Gastrocnemius medialis (tissue), 4 donors: Measurements from ENCODE around the gene EPSTI1. TPM values are rescaled to one million over a fixed set of nuclear protein-coding genes. Genes with fewer than 3 reads are reported as not detected.

Experiments used
- ATAC-seq, 2 donors: fragments of 150-250 bp; one replicate each; pipeline ENCODE4 v1.9.1; 2016
- DNase-seq, 2 donors: peaks; one replicate each; pipeline ENCODE4 v3.0.0-alpha.2; 2019
- H3K27ac ChIP-seq, 4 donors: fragments of 200-600 bp; sonication (generic); 1 replicate in 1 of 4; 2 replicates in 3 of 4; pipeline ENCODE4 v1.5.1; 2016 to 2018; ENCODE audit warnings: mild to moderate bottlenecking in 2 of 4, moderate library complexity in 1 of 4
- H3K27me3 ChIP-seq, 3 donors: fragments of 200-600 bp; sonication (generic) in 2 of 3; 1 replicate in 1 of 3; 2 replicates in 2 of 3; pipeline versions ENCODE4 v1.5.1 to v1.6.0; 2016 to 2019; ENCODE audit warnings: mild to moderate bottlenecking in 1 of 3, moderate library complexity in 1 of 3
- H3K36me3 ChIP-seq, 2 donors: fragments of 200-600 bp; sonication (generic) in 1 of 2; one replicate each; pipeline ENCODE4 v1.5.1; 2017 to 2018
- H3K4me1 ChIP-seq, 2 donors: fragments of 200-600 bp; sonication (generic) in 1 of 2; one replicate each; pipeline ENCODE4 v1.5.1; 2016 to 2017; ENCODE audit warnings: mild to moderate bottlenecking in 2 of 2
- H3K4me3 ChIP-seq, 4 donors: fragments of 200-600 bp; sonication (generic) in 3 of 4; 1 replicate in 1 of 4; 2 replicates in 3 of 4; pipeline ENCODE4 v1.5.1; 2016 to 2019; ENCODE audit warnings: mild to moderate bottlenecking in 2 of 4
- H3K9me3 ChIP-seq, 3 donors: fragments of 200-600 bp; sonication (generic) in 2 of 3; 1 replicate in 1 of 3; 2 replicates in 2 of 3; pipeline ENCODE4 v1.5.1; 2016 to 2019
- POLR2A ChIP-seq, 2 donors: fragments of 450-650 bp; IDR thresholded peaks; one replicate each; pipeline ENCODE4 v1.6.1; 2017; ENCODE audit warnings: antibody characterized with exemption in 2 of 2, mild to moderate bottlenecking in 2 of 2, moderate library complexity in 2 of 2
- in situ Hi-C, 4 donors: fragments of 200-750 bp; cut with MboI; loops; one replicate each; pipeline versions ENCODE4 v1.15.0 to v1.8.0; 2017; ENCODE audit warnings: low sequenced_read_pairs in 4 of 4
- intact Hi-C: fragments of 100-400 bp; cut with DNase I; formaldehyde crosslinking; loops from one replicate; pipeline ENCODE4 v1.15.1; 2023; ENCODE audit warnings: low total_unique reads
- total RNA-seq, 4 donors: library from RNA; depleted of rRNA; stranded (reverse); fragments of >200 nt; gene quantifications; one replicate each; pipeline versions ENCODE4 v1.1.0 to v1.2.3, GENCODE V29; 2016
- TF ChIP-seq, protein P1 (sequence below), 5 experiments: fragments of 450-650 bp in 3 of 5; fragments of 200-600 bp in 2 of 5; sonication (generic) in 2 of 5; IDR thresholded peaks in 4 of 5; conservative IDR thresholded peaks in 1 of 5; 1 replicate in 4 of 5; 2 replicates in 1 of 5; pipeline ENCODE4 v1.5.1; 2016 to 2019; ENCODE audit warnings: antibody characterized with exemption in 5 of 5, mild to moderate bottlenecking in 3 of 5, moderate library complexity in 3 of 5

Gene EPSTI1
- total RNA-seq, 4 donors from 2014 or later, result 0.42 to 2.0 (median 0.65) TPM

DNA sequence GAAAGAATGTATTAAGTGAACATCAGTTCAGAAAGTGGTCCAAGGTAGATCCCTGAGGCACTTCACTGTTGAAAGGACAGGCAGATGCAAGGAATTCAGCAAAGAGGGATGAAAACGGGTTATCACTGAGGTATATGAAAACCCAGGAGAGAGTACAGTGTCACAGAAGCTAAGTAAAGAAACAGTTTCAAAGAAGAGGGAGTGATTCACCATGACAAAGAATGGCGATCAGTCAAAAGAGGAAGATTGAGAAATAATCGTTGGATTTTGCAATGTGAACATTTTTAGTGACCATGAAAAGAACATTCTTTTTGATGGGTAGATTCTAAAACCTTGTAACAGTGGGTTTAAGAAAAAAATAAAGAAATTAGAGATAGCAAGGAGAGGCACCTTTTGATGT is 99.3 kb downstream of the EPSTI1 start:
- TF ChIP-seq POLR2A (IDR thresholded peaks at IDR 0.05), result no peak
- TF ChIP-seq, protein P1, sequence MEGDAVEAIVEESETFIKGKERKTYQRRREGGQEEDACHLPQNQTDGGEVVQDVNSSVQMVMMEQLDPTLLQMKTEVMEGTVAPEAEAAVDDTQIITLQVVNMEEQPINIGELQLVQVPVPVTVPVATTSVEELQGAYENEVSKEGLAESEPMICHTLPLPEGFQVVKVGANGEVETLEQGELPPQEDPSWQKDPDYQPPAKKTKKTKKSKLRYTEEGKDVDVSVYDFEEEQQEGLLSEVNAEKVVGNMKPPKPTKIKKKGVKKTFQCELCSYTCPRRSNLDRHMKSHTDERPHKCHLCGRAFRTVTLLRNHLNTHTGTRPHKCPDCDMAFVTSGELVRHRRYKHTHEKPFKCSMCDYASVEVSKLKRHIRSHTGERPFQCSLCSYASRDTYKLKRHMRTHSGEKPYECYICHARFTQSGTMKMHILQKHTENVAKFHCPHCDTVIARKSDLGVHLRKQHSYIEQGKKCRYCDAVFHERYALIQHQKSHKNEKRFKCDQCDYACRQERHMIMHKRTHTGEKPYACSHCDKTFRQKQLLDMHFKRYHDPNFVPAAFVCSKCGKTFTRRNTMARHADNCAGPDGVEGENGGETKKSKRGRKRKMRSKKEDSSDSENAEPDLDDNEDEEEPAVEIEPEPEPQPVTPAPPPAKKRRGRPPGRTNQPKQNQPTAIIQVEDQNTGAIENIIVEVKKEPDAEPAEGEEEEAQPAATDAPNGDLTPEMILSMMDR (IDR thresholded peaks at IDR 0.05 in 4 of 5, conservative IDR thresholded peaks at IDR 0.05 in 1 of 5), result no peak
- peak overlapping the region in 1 of 4 donors; percentile 23 for H3K27ac ChIP-seq
- H3K27me3 ChIP-seq, result no peaks in the 10 kb centered on the region
- intact Hi-C loops (no loop called here), in situ Hi-C loops (no loop called here)
- no peak overlapping the region for H3K4me3 ChIP-seq
- no peak for ATAC-seq
- H3K4me1 ChIP-seq, result peaks cover 5% of the 10 kb centered on the region in 2 donors
- no peaks in the 10 kb centered on the region for H3K9me3 ChIP-seq
- no peaks in the 10 kb centered on the region for H3K36me3 ChIP-seq
- DNase-seq, result no peak

DNA sequence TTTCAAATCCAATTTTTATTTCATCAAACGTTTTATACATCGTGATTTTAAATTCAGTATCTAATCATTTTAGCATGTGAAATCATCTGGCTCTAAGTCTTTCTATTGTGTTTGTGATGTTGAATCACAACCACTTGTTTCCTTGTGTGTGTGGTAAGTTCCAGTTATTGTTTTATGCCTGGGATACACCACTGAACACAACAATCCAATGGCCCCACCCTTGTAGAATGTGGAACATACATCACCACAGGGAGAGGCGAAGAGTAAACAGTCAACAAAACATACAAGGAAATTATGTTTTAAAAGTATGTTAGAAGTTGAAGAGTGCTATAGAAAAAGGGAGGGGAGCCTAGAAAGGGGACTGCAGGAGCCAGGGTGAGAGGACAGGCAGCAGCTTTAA is 100.5 kb downstream of the EPSTI1 start:
- no peaks in the 10 kb centered on the region for H3K36me3 ChIP-seq
- no peak for TF ChIP-seq POLR2A (IDR thresholded peaks at IDR 0.05)
- TF ChIP-seq, protein P1 (IDR thresholded peaks at IDR 0.05 in 4 of 5, conservative IDR thresholded peaks at IDR 0.05 in 1 of 5), result no peak
- ATAC-seq, result no peak
- H3K27ac ChIP-seq, result peak overlapping the region in 1 of 4 donors; percentile 14
- intact Hi-C loops, result no loop called here
- no peaks in the 10 kb centered on the region for H3K27me3 ChIP-seq
- peaks cover 5% of the 10 kb centered on the region in 2 donors for H3K4me1 ChIP-seq
- DNase-seq, result no peak
- in situ Hi-C loops, result no loop called here
- no peaks in the 10 kb centered on the region for H3K9me3 ChIP-seq
- no peak overlapping the region for H3K4me3 ChIP-seq

- peaks cover 13% of the 10 kb centered on the region in 2 donors for H3K4me1 ChIP-seq
- no peaks in the 10 kb centered on the region for H3K9me3 ChIP-seq
- ATAC-seq, result no peak
- intact Hi-C loops, result no loop called here
- H3K36me3 ChIP-seq, result no peaks in the 10 kb centered on the region
- in situ Hi-C loops, result no loop called here
- H3K27me3 ChIP-seq, result no peaks in the 10 kb centered on the region
- TF ChIP-seq POLR2A (IDR thresholded peaks at IDR 0.05), result no peak
- TF ChIP-seq, protein P1 (IDR thresholded peaks at IDR 0.05 in 4 of 5, conservative IDR thresholded peaks at IDR 0.05 in 1 of 5), result no peak
- no peak overlapping the region for H3K27ac ChIP-seq
- DNase-seq, result no peak
- H3K4me3 ChIP-seq, result no peak overlapping the region
Observed at GRCh38 chr13:42885325-42885724, 106.7 kb downstream of the EPSTI1 start.

- in situ Hi-C loops (no loop called here), intact Hi-C loops (no loop called here)
- H3K4me3 ChIP-seq, result no peak overlapping the region
- no peaks in the 10 kb centered on the region for H3K27me3 ChIP-seq
- no peak overlapping the region for H3K27ac ChIP-seq
- H3K9me3 ChIP-seq, result no peaks in the 10 kb centered on the region
- no peak for TF ChIP-seq POLR2A (IDR thresholded peaks at IDR 0.05)
- TF ChIP-seq, protein P1 (IDR thresholded peaks at IDR 0.05 in 4 of 5, conservative IDR thresholded peaks at IDR 0.05 in 1 of 5), result no peak
- no peaks in the 10 kb centered on the region for H3K36me3 ChIP-seq
- peaks cover 13% of the 10 kb centered on the region in 2 donors for H3K4me1 ChIP-seq
- ATAC-seq (peak in 1 of 2 donors; percentile 62), DNase-seq (peak in 1 of 2 donors; percentile 22)
Observed at GRCh38 chr13:42883771-42884467, 108.1 kb downstream of the EPSTI1 start.
